Measurements from ENCODE around the gene SDCCAG8.

- TF ChIP-seq CTCF (IDR thresholded peaks at IDR 0.05) (no peak), POLR2A (IDR thresholded peaks at IDR 0.05; ENCODE audit: low read depth) (no peak), EP300 (IDR thresholded peaks at IDR 0.05) (no peak), POLR2AphosphoS5 (IDR thresholded peaks at IDR 0.05) (no peak)
Measured at GRCh38 chr1:243414152-243414494, 158.3 kb downstream of the SDCCAG8 start.

Measured in esophagus muscularis mucosa (tissue), 4 donors.